Stimulated activated naive CD4-positive, alpha-beta T cell treated with Interleukin-2 at 50 U/mL for 16 hours (primary cell): ENCODE measurements around the gene COL5A1.
"Not testable (repeated sequence)": the region's sequence is repeated elsewhere in the genome, so short reads cannot be mapped to it uniquely, and the experiment has no call there.

Experiments
- DNase-seq: peaks from one replicate; lab custom pipeline; 2025; lab: John Stamatoyannopoulos, UW

Gene COL5A1

GRCh38 chr9:134710271-134710540, 68.6 kb downstream of the COL5A1 start:
- no peak for DNase-seq

DNA sequence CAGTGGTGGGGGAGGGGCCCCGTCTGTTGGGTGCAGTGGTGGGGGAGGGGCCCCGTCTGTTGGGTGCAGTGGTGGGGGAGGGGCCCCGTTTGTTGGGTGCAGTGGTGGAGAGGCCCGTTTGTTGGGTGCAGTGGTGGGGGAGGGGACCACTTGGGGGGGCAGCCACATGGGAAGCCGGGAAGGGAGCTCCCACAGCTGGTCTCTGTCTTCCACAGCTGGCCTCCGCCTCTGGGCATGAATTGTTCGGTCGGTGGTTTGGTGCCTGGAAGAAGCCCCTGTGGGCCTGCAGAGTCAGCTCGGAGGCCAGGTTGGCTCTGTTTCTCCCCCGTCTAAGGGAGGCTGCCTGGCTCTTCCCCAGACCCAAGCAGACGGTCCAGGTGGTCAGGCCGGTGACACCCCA, 69.3 kb downstream of the COL5A1 start:
- DNase-seq, result no peak

GRCh38 chr9:134712243-134712642, 70.6 kb downstream of the COL5A1 start:
- DNase-seq, result no peak

DNA sequence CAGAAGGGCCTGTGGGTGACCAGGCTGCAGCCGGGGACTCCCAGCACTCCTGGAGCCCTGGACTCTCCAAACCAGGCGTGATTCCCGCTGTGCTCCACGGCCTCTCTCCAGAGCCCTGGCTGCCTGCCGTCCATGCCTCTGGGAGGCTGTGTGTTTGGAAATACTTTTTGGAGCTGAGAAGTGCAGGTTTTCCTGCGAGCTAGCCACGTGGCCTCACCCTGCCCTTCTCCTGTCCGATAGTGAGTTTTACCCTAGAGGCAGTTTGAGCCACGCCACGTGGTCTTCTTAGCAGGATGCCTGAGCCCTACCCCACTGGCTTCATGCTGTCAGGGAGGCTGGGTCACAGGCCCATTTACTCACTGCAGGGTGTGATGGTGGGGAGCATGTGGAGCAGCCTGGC, 71.3 kb downstream of the COL5A1 start:
- DNase-seq, result no peak

DNA sequence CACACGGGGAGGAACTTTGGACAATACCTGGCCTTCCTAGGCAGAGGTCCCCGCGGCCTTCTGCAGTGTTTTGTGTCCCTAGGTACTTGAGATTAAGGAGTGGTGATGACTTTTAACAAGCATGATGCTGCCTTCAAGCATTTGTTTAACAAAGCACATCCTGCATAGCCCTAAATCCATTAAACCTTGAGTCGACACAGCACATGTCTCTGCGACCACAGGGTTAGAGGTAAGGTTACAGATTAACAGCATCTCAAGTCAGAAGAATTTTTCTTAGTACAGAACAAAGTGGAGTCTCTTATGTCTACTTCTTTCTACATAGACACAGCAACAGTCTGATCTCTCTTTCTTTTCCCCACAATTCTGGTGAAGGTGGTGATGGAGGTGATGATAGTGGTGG, 73.9 kb downstream of the COL5A1 start:
- DNase-seq, result not testable (repeated sequence)

- no peak for DNase-seq
Observed at GRCh38 chr9:134716067-134716466, 74.5 kb downstream of the COL5A1 start.

DNA sequence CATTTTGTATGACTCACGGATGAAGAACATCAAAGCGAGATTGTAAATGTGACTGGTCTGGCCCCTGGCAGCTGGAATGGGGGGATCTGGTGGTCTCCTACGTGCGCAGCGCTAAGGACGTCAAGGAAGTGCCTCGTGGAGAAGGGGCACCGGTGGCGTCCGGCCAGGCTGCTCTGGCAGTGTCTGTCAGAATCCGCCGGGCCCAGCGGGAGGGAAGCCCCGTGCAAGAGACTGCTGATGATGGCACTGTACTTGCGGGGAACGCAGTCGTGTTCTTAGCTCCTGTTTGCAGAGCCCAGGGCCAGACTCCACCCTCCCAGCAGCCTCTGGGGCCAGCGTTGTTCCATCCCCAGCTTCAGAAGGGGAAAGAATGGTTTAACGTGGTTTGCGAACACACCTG, 75.5 kb downstream of the COL5A1 start:
- DNase-seq, result no peak

DNA sequence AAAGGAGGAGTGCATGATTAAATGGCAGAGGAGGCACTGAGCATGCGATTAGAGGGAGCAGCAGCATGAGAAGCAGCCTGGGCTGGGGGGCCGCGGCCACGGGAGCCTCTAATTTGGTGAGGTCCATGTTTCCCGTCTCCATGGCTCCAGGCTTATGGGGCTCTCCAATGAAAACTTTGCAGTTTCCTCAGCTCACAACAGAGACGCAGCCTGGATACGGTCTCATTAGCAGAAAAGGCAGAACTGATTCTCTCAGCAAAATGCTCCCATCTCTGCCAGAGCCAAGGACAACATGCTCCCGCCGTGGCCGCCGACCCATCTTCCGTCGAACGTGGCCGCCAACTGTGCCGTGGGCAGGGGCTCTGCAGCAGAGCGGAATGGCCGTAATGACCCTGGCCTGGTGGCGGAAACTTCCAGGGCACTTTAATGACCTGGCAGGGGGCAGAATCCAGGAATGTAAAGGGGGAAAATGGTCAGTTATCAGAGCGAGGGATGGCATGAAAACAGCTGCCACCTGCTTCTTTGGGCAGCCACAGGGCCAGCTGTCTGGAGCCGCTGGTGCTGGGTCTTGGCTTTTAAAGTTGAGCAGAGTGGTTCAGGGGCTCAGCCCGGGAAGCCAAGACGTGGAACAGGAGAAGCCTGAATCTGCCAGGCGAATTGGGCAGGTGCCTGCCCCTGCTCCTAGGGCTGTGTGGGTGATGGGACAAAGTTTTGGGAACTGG, 76.5 kb downstream of the COL5A1 start:
- no peak for DNase-seq

DNA sequence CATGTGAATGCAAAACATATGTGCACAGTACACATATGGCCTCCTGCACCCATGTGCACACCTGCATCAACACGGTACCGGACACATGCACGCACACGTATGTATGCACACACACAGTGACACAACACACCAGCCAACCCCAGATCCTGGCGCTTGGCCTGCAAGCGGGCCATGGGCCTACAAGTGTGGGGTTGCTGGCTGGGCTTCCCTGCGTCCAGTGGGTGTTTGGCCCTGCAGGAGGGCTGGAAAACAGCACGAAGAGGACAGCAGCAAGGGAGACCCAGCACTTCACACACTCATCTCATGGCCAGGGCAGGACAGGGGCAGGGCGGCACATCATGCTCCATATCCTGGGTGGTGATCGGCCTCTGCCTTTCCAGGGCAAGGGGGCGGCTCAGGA, 77.7 kb downstream of the COL5A1 start:
- DNase-seq, result no peak

- DNase-seq, result no peak
Observed at GRCh38 chr9:134720136-134720753, 78.6 kb downstream of the COL5A1 start.

GRCh38 chr9:134720796-134721195, 79.2 kb downstream of the COL5A1 start:
- DNase-seq, result no peak

GRCh38 chr9:134721344-134721743, 79.7 kb downstream of the COL5A1 start:
- no peak for DNase-seq

DNA sequence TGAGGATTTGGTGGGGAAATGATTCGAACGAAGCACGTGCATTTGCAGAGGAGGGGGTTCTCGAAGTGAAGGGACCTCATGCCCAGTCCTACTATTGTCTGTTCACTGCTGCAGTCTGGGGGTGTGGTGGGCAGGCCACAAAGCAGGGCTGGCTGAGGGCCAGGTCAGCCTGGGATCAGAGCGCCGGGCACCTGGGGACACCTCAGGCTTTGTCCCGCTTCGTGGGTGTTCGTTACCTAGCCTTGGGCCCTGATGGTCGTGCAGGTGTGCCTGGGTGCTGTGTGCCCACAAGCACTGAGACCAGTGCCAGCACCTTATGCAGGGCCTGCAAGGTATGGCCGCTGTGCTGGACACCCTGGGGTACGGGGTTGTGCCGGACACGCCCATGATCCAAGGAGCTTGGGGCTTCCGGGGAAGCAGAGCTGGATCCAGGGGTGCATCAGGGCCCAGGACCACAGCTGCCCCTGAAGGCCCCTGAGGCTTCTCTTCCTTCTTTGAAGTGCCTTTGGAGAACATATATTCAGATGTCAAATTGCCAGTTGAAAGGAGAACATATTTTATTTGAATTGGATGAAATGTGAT, 80.6 kb downstream of the COL5A1 start:
- DNase-seq, result no peak

GRCh38 chr9:134723037-134723436, 81.4 kb downstream of the COL5A1 start:
- DNase-seq, result no peak

DNA sequence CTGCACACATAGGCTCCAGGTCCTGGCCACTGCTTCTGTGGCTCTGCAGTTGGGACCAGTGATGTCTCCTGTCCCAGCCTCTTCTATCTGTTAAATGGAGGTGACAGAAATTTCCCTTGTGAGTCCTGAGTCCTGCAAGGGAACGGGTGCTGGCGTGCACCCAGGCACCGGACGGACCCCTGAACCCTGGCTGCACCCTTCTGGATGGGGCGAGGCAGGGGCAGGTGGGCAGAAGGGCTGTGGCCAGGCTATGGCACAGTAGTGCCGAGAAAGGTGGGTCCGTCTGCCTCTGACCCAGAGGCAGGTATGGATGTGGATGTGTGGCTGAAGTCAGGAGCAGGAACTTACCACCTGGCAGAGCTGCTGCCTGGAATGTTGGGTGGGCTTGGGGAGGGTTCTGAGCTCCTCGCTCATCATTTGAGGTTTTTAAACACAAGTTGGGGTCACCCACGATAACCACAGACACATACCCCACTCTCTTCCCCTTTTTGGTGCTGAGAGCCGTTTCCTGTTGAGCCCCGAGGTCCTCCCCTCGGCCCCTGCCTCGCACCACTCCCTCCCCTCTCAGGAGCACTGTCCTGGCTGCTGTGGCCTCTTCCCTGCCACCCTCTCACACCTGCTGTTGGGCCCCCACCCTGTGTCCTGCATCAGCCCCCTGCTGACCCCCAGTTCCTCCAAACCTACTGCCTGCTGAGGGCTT, 82.0 kb downstream of the COL5A1 start:
- no peak for DNase-seq

DNA sequence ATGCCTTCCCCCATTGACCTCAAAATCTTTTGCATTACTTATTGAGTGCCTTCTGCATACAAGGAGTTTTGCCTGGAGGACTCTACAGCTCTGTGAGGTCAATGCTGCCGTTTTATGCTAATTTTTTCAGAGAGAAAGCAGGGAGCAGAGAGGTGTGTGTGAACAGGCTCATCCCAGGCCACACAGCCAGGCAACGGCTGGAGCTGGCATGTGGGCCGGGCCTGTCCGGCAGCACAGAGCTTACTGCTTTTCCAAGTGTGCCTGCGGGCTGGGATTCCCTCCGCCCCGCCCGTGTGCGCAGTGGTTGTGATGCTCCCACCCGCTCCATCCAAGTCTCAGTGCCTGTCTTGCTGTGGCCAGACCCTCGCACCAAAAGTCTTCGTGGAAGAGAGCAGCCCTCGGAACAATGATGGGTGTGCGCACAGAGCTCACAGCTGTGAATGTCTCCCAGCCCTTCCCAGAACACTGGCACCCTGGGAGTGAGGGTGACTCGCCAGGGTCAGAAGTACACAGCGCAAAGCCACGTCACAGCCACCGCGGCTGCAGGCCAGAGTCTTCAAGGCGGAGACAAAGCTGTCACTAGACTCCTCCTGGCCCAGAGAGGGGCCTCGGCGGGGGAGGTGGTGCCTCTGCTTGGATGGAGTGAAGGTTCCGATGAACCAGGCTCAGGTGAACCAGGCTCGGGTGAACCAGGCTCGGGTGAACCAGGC, 82.8 kb downstream of the COL5A1 start:
- no peak for DNase-seq

GRCh38 chr9:134724912-134725604, 83.5 kb downstream of the COL5A1 start:
- no peak for DNase-seq

DNA sequence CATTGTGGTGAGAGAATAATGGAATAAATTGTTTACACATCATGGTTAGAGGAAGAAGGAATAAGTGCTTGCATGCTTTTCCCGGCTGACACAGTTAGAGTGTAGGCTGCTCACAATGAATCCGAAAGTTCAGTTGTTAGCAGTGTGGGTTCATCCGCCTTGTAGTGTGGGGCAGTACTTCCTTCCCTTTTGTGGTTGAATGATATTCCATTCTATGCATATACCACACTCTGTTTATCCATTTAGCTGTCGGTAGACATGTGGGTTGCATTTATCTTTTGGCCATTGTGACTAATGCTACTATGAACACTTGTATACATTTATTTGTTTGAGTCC, 84.0 kb downstream of the COL5A1 start:
- no peak for DNase-seq

DNA sequence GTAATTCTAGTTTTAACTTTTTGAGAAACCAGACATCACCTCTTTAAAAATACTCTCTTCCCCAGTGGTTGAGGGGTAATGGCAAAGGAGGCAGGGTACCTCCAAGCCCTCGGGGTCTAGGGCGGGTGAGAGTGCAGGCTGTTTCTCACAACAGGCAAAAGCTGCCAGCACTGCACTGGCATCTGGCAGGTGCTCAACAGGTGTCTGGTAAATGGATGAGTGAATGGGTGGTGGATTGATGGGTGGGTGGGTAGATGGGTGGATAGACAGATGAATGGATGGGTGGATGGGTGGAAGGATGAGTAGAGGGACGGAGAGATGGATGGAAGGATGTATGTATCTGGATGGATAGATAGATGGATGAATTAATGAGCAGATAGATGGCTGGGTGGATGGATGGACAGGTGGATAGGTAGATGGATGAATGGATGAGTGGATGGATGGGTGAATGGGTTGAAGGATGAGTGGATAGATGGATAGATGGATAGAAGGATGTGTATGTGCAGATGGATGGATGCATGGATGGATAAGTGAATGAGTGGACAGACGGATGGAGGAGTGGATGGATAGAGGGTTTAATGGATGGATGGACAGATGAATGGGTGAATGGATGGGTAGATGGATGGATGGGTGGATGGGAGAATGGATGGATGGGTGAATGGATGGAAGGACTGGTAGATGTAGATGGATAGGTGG, 84.6 kb downstream of the COL5A1 start:
- DNase-seq, result no peak

- DNase-seq, result no peak
Observed at GRCh38 chr9:134726722-134727034, 85.1 kb downstream of the COL5A1 start.

GRCh38 chr9:134728021-134728795, 86.6 kb downstream of the COL5A1 start:
- DNase-seq, result no peak
